Measurements from ENCODE around the gene GRPEL1.
"Not testable (repeated sequence)": the region's sequence is repeated elsewhere in the genome, so short reads cannot be mapped to it uniquely, and the experiment has no call there.

GRPEL1 gene

GRCh38 chr4:7103607-7104365, 35.9 kb upstream of the GRPEL1 start:
- H3K27me3 Mint-ChIP-seq: peaks cover 26% of the 10 kb centered on the region
- peaks cover 31% of the 10 kb centered on the region for H3K4me1 Mint-ChIP-seq (ENCODE audit: low read depth)
- peak overlapping the region; percentile 93 for H3K27ac Mint-ChIP-seq
- H3K9me3 Mint-ChIP-seq: no peaks in the 10 kb centered on the region
- H3K4me3 Mint-ChIP-seq: peak overlapping the region; percentile 94
- H3K36me3 Mint-ChIP-seq (ENCODE audit: low read depth): peaks cover 6% of the 10 kb centered on the region
- intact Hi-C loops (cut with micrococcal nuclease): loop anchor here (2.0 kb wide), 1 partner anchor 61 kb away; the partner anchor contains the start of gene TADA2B

DNA sequence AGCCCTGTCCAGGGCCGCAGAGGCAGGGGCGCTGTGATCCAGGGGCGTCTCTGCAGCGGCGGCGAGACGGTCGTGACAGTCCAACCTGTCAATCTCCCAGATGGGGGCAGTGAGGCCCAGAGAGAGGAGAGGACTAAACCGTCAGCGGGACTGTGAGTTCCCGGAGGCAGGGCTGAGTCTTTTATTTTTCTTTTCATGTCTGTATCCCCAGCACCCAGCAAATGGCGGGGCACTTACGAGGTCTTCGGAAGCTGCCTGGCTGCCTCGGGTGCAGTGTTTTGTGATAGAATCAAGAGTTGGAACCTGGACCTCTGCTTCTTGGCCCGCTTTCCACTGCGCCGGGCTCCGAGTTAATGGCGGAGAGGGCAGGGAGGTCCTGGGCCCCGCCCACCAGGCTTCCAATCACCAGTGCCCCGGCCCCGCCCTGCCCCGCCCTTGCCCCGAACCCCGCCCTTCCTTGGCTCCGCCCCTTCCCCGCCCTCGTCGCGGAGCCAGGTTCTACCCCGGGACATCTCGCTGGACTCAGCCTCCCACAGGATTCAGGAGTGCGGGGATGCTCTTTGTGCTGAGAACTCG, 35.3 kb upstream of the GRPEL1 start:
- H3K4me1 Mint-ChIP-seq (ENCODE audit: low read depth): peaks cover 31% of the 10 kb centered on the region
- peak overlapping the region; percentile 94 for H3K4me3 Mint-ChIP-seq
- H3K9me3 Mint-ChIP-seq: no peaks in the 10 kb centered on the region
- peak overlapping the region; percentile 93 for H3K27ac Mint-ChIP-seq
- intact Hi-C loops (cut with micrococcal nuclease): loop anchor here (2.0 kb wide), 1 partner anchor 60 kb away; the partner anchor contains the start of gene TADA2B
- H3K27me3 Mint-ChIP-seq: peaks cover 29% of the 10 kb centered on the region
- H3K36me3 Mint-ChIP-seq (ENCODE audit: low read depth): peaks cover 6% of the 10 kb centered on the region

DNA sequence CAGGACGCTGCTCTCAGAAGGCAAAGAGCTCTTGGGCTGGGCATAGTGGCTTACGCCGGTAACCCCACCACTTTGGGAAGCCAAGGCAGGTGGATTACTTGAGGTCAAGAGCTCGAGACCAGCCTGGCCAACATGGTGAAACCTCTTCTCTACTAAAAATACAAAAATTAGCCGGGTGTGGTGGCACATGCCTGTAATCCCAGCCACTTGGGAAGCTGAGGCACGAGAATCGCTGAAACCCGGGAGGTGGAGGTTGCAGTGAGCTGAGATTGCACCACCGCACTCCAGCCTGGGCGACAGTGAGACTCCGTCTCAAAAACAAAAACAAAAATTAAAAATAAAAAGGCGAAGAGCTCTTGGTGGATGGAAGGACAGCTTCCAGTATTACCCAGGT, 34.6 kb upstream of the GRPEL1 start:
- not testable (repeated sequence) for H3K9me3 Mint-ChIP-seq; H3K36me3 Mint-ChIP-seq (ENCODE audit: low read depth)
- Mint-ChIP-seq H3K27ac (peak overlapping the region; percentile 93), H3K27me3 (peaks cover 30% of the 10 kb centered on the region), H3K4me3 (peak overlapping the region; percentile 94), H3K4me1 (ENCODE audit: low read depth) (peaks cover 31% of the 10 kb centered on the region)
- intact Hi-C loops (cut with micrococcal nuclease): loop anchor here (2.0 kb wide), 1 partner anchor 60 kb away; the partner anchor contains the start of gene TADA2B

DNA sequence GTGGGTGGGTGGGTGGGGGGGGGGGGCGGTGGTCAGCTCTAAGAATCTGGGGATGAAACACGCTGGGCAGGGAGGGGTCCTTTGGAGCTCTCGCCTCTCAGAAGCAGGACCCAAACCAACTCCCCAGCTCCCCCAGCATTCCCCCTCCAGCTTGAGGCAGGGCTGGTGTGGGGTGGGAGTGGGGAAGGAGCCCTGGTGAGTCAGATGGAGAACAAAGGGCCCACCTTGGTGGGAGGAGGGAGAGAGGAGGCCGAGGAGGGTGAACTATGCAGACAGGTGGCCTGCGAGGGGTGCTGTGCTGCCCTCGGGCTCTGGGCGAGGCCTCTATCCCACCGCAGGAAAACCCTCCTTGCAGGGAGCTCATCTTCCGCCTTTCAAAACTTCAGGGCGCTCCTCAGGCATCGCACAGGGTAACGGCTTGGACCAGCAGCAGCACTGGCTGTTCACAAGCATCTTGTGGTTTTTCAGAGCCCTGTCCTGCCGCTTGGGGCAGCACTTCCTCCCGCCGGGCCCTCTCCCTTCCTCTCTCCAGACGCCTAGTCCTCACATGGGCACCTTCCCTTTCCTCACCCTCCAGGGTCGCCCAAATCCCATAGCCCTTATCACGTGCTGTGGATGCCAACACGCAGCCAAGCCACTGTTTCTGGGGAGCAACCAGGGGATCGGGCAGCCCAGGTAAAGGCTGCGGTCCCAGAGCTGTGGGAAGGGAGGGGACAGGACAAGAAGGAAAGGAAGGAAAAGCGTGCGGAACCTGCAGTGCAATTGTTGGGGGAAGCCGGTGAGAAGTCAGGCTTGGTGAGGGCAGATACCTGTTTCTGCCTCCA, 34.0 kb upstream of the GRPEL1 start:
- H3K9me3 Mint-ChIP-seq: no peaks in the 10 kb centered on the region
- no peak overlapping the region for H3K27ac Mint-ChIP-seq
- peaks cover 31% of the 10 kb centered on the region for H3K27me3 Mint-ChIP-seq
- intact Hi-C loops (cut with micrococcal nuclease): loop anchor here (2.0 kb wide), 1 partner anchor 59 kb away; the partner anchor contains the start of gene TADA2B
- H3K4me3 Mint-ChIP-seq: peak overlapping the region; percentile 94
- H3K4me1 Mint-ChIP-seq (ENCODE audit: low read depth): peaks cover 31% of the 10 kb centered on the region
- H3K36me3 Mint-ChIP-seq (ENCODE audit: low read depth): peaks cover 6% of the 10 kb centered on the region

DNA sequence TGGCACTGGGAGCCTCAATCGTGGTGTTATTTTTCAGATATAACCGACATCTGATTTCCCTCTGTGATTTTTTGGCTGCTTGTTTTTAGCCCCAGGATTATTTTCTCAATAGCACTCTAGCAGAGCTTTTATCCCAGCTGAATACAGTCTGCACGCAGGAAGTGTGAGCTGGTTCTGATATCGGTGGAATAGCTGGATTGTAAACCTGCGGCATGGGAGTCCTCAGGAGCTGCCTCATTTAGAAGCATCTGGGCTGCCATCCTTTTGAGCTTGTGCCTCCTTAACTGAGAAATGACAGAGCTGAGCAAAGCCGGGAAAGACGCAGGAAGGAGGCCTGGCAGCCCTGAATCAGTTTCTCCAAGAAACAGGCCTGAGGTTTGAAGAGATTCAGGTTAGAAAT, 28.4 kb upstream of the GRPEL1 start:
- H3K27me3 Mint-ChIP-seq: peaks cover 36% of the 10 kb centered on the region
- H3K4me3 Mint-ChIP-seq: no peak overlapping the region
- intact Hi-C loops (cut with micrococcal nuclease): no loop called here
- no peak overlapping the region for H3K27ac Mint-ChIP-seq
- H3K9me3 Mint-ChIP-seq: no peaks in the 10 kb centered on the region
- no peaks in the 10 kb centered on the region for H3K36me3 Mint-ChIP-seq (ENCODE audit: low read depth)
- H3K4me1 Mint-ChIP-seq (ENCODE audit: low read depth): no peaks in the 10 kb centered on the region

DNA sequence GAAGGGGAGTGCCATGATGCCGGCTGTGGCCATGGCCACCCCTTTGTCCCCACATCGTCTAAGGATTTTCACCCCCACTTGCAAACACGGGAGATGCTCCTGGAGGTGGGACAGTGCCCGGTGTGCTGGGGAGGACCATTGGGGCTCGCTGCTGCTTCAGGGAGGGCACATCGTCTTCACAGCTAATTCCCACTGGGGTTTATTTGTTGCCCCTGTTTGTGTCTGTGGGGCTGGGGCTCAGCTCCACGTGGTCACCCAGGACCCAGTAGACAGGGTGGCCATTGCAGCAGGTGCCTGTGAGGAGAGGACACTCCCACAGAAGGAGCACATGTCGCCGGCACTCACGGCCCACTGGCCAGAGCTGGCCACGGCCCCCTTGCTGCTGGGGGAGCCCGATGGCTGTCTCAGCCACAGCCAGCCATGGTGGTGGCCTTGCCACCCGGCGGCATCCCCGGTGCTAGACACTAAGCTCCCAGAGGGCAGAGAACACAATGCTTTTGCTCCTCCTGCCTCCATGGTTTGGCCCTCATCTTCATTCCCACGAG, 27.8 kb upstream of the GRPEL1 start:
- Mint-ChIP-seq H3K27ac (no peak overlapping the region), H3K36me3 (ENCODE audit: low read depth) (no peaks in the 10 kb centered on the region), H3K4me3 (no peak overlapping the region), H3K9me3 (no peaks in the 10 kb centered on the region), H3K4me1 (ENCODE audit: low read depth) (no peaks in the 10 kb centered on the region), H3K27me3 (peaks cover 38% of the 10 kb centered on the region)
- intact Hi-C loops (cut with micrococcal nuclease): no loop called here

GRCh38 chr4:7094916-7095315, 27.1 kb upstream of the GRPEL1 start:
- intact Hi-C loops (cut with micrococcal nuclease): no loop called here
- Mint-ChIP-seq H3K4me1 (ENCODE audit: low read depth) (no peaks in the 10 kb centered on the region), H3K27ac (no peak overlapping the region), H3K4me3 (no peak overlapping the region), H3K27me3 (peaks cover 40% of the 10 kb centered on the region), H3K9me3 (no peaks in the 10 kb centered on the region), H3K36me3 (ENCODE audit: low read depth) (no peaks in the 10 kb centered on the region)

DNA sequence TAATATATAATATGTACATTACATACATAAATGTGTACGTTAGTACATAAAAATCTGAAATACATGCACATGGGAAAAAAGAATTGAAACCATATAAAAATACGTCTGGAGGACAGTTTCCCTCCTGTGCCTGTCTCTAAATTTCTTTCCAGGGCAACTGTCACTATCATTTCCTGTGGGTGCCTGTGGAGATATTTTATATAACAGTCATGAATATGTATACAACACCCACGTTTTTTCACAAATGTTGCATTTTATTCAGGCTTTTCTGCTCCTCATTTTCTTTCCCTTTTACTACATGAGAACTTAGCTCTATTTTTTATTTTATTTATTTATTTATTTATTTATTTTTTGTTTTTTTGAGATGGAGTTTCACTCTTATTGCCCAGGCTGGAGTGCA, 24.2 kb upstream of the GRPEL1 start:
- H3K4me3 Mint-ChIP-seq: no peak overlapping the region
- no peaks in the 10 kb centered on the region for H3K9me3 Mint-ChIP-seq
- no peaks in the 10 kb centered on the region for H3K36me3 Mint-ChIP-seq (ENCODE audit: low read depth)
- H3K4me1 Mint-ChIP-seq (ENCODE audit: low read depth): no peaks in the 10 kb centered on the region
- H3K27ac Mint-ChIP-seq: no peak overlapping the region
- intact Hi-C loops (cut with micrococcal nuclease): no loop called here
- H3K27me3 Mint-ChIP-seq: peaks cover 53% of the 10 kb centered on the region

DNA sequence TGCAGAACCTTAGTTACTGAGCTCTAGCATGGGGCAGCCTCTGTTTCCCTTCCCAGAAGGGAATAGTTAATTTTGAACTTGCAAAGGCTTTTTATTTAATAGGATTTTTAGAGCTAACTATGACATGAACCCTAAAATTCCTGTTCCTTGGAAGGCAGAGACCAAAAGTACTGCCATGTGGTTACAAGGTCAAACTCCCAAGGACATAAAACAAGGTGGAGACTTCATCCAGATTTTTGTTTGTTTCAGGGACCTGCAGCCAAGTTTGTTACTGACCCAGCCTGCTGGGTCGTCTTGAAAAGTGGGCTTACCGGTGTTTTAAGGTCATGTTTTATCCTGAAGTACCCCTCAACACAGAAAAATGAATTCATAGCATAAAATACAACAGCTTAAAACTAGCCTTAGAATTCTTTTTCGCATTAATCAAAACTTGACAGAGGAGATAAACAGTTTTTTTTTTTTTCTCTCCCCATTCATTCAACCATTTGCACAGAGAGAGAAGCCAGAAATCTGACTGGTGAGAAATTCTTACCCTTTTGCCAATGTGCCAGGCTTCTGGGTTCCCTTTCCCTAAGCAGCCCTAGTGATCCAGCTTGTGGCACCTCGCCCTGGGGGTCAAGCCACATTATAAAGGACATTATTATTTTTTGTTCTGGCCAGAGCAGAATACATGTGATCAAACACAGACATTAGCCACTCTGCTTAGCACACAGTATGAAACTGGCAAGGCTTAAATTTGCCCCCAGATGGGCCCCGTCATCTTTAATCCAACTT, 21.5 kb upstream of the GRPEL1 start:
- H3K4me1 Mint-ChIP-seq (ENCODE audit: low read depth): peaks cover 2% of the 10 kb centered on the region
- no peak overlapping the region for H3K4me3 Mint-ChIP-seq
- no peaks in the 10 kb centered on the region for H3K9me3 Mint-ChIP-seq
- peaks cover 51% of the 10 kb centered on the region for H3K27me3 Mint-ChIP-seq
- no peaks in the 10 kb centered on the region for H3K36me3 Mint-ChIP-seq (ENCODE audit: low read depth)
- no peak overlapping the region for H3K27ac Mint-ChIP-seq
- intact Hi-C loops (cut with micrococcal nuclease): no loop called here

DNA sequence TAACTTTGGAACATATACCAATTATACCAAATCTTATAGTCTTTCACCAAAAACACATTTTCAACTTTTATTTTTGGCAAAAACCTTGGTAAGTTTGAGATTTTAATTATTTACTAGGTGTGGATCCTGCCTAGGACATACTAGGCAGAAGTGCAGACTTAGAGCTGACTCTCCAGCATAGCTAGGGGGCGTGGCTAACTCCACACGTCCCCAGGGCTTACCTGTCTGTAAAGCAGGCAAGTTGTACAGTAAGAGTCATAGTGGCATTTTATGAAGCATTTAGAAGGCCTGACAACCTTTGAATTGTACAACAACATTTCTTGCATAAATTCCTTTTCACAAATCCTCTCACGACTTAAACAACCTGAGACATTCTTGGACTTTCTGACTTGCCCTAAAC, 19.2 kb upstream of the GRPEL1 start:
- H3K27me3 Mint-ChIP-seq: peaks cover 58% of the 10 kb centered on the region
- H3K4me1 Mint-ChIP-seq (ENCODE audit: low read depth): peaks cover 5% of the 10 kb centered on the region
- no peak overlapping the region for H3K27ac Mint-ChIP-seq

DNA sequence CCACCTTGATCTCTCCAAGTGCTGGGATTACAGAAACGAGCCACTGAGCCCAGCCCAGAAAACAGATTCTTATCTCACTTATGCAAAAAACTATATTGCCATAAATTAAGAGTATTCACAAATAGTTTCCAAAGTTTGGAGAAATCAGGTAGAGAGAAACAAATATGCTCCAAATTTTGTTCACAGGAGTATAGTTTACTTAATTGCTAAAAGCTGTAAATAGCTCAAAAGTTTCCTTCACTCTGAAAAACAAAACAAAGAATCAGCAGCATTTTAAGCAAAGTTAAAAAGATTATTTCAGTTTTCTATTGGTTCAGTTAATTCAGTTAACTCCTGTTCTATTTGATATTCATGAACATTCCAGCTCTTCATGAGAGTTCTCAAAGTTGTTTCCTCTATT, 18.5 kb upstream of the GRPEL1 start:
- H3K4me3 Mint-ChIP-seq: no peak overlapping the region
- no peak overlapping the region for H3K27ac Mint-ChIP-seq
- intact Hi-C loops (cut with micrococcal nuclease): no loop called here
- H3K36me3 Mint-ChIP-seq (ENCODE audit: low read depth): no peaks in the 10 kb centered on the region
- peaks cover 61% of the 10 kb centered on the region for H3K27me3 Mint-ChIP-seq
- no peaks in the 10 kb centered on the region for H3K9me3 Mint-ChIP-seq
- peaks cover 5% of the 10 kb centered on the region for H3K4me1 Mint-ChIP-seq (ENCODE audit: low read depth)

More for the DNA sequence above, 19.2 kb upstream of the GRPEL1 start:
- Mint-ChIP-seq H3K36me3 (ENCODE audit: low read depth) (no peaks in the 10 kb centered on the region), H3K9me3 (no peaks in the 10 kb centered on the region), H3K4me3 (no peak overlapping the region)
- intact Hi-C loops (cut with micrococcal nuclease): no loop called here

DNA sequence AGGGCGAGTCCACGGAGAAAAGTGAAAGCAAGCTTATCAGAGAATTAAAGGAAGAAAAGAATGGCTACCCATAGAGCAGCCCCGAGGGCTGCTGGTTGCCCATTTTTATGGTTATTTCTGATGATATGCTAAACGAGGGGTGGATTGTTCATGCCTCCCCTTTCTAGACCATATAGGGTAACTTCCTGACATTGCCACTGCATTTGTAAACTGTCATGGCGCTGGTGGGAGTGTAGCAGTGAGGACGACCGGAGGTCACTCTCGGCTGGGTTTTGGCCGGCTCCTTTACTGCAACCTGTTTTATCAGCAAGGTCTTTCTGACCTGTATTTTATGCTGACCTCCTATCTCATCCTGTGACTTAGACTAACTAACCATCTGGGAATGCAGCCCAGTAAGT, 16.7 kb upstream of the GRPEL1 start:
- H3K27ac Mint-ChIP-seq; intact Hi-C loops (cut with micrococcal nuclease); H3K4me1 Mint-ChIP-seq (ENCODE audit: low read depth); H3K4me3 Mint-ChIP-seq; H3K36me3 Mint-ChIP-seq (ENCODE audit: low read depth); H3K9me3 Mint-ChIP-seq: not testable (repeated sequence)
- H3K27me3 Mint-ChIP-seq: peaks cover 69% of the 10 kb centered on the region

Measured in dendritic cell treated with granulocyte-macrophage colony-stimulating factor and Interleukin-4, amounts not matched to agents 40 ng/mL and 50 ng/mL, for 4 days (primary cell).